Body of pancreas (tissue), 4 donors: ENCODE data around the gene MYO7B.

Source experiments
- CTCF ChIP-seq, 7 experiments: fragments of 450-650 bp in 4 of 7; fragments of 200-600 bp in 3 of 7; sonication (generic) in 3 of 7; IDR thresholded peaks; one replicate each; pipeline ENCODE4 v1.5.1; 2016 to 2019; ENCODE audit warnings: antibody characterized with exemption in 7 of 7
- POLR2A ChIP-seq, 3 donors: fragments of 450-650 bp; IDR thresholded peaks; one replicate each; pipeline ENCODE4 v1.6.1; 2016; ENCODE audit warnings: antibody characterized with exemption in 3 of 3, mild to moderate bottlenecking in 2 of 3

DNA sequence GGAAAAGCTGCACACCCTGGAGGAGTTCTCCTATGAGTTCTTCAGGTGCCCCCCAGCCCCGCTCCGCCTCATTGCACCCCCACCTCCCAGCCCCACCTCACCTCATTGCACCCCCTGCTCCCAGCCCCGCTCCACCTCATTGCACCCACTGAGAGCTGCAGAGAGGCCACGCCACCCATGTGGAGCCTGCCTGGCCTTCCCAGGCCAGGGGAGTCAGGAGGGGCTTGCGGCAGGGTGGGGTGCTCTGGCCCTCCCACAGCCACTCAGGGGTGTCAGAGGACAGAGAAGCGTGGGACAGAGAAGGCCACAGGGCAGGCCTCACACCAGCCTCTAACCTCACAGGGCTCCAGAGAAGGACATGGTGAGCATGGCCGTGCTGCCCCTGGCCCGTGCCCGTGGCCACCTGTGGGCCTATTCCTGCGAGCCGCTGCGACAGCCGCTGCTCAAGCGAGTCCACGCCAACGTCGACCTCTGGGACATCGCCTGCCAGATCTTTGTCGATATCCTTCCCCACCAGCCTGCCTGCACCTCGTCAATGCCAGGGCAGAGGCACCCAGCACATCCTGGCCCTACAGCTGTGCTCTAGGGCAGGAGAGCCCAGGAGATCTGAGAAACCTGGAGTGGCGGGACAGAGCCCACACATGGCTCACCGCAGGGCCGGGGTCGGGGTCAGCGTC lies 95.5 kb downstream of the MYO7B start:
- TF ChIP-seq CTCF (IDR thresholded peaks at IDR 0.05) (no peak), POLR2A (IDR thresholded peaks at IDR 0.05) (no peak)
